GM12864 (cell line): ENCODE measurements around the gene WDR91.
"Not testable (repeated sequence)": the region's sequence is repeated elsewhere in the genome, so short reads cannot be mapped to it uniquely, and the experiment has no call there.

Experiments used
- DNase-seq: peaks from one replicate; pipeline ENCODE4 v3.0.0-alpha.2; 2011; ENCODE audit warnings: low read depth
- H3K4me3 ChIP-seq: 2 replicates; pipeline ENCODE4 v1.5.1; 2011; ENCODE audit warnings: mild to moderate bottlenecking, low read depth, low read length, control low read depth
- CTCF ChIP-seq: IDR thresholded peaks from 2 replicates; pipeline ENCODE4 v1.5.1; 2011; ENCODE audit warnings: low read depth, mild to moderate bottlenecking, moderate library complexity, low read length, control low read depth, inconsistent platforms; ENCODE audit errors: missing control alignments

Gene WDR91

GRCh38 chr7:135179321-135179925, 31.9 kb downstream of the WDR91 start:
- no peak for DNase-seq
- TF ChIP-seq CTCF = no peak
- H3K4me3 ChIP-seq = no peak overlapping the region

DNA sequence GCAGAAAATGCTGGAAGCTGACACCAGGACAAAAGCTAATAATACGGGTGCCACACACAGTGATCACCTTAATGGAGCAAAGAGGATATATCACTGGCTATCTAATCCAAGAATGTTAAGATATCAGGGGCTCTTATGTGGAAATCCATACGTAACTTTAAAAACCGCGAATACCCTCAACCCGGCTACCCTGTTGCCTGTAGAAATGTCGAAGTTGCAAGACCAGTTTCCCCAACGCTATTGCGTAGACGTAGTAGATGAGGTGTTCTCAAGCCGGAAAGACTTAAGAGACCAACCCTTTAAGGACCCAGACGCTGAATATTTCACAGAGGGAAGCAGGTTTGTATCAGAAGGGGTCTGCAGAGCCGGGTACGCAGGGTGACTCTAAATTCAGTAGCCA, 33.0 kb downstream of the WDR91 start:
- TF ChIP-seq CTCF = no peak
- H3K4me3 ChIP-seq = no peak overlapping the region
- no peak for DNase-seq

DNA sequence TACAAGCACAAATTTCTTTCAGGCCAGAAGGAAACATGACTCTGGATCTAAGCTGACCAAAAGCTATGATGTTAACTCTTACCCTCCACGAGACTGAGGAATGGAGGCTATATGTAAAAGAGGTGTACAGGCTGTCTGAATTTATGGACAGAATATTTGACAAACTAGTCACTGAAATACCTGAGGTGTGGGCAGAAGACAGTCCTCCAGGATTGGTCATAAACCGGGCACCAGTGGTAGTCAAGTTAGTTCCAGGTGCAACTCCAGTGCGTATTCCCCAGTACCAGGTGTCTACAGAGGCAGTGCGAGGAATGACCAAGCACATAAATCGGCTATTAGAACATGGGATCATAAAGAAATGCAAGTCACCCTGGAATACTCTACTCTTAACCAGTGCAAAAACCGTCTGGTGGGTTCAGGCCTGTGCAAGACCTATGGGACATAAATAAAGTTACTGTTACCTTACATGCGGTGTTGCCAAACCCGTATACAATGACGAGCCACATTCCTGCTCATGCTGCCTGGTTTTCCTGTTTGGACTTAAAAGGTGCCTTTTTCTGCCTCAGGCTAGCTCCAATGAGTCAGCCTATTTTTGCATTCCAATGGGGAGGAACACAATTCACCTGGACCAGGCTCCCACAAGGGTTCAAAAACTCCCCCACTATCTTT, 34.2 kb downstream of the WDR91 start:
- no peak for TF ChIP-seq CTCF

DNA sequence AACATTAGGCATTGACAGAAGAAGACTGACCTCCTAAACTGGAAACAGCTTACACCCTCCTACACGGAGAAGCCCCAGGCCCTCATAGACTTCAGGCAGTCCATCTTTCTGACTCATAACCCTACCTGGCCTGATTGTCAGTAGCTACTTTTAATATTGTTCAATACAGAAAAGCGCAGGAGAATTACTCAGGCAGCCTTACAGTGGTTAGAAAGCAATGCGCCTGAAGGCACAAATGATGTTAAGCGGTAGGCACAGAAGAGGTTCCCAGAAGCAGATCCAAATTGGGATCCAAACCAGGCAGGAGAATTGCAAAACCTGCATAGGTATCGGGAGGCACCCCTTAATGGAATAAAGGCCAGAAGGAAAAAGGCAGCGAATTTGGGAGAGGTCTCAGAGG, 35.4 kb downstream of the WDR91 start:
- no peak for DNase-seq
- no peak overlapping the region for H3K4me3 ChIP-seq
- TF ChIP-seq CTCF = no peak

More for the DNA sequence above, 34.2 kb downstream of the WDR91 start:
- DNase-seq = no peak
- H3K4me3 ChIP-seq = no peak overlapping the region

DNA sequence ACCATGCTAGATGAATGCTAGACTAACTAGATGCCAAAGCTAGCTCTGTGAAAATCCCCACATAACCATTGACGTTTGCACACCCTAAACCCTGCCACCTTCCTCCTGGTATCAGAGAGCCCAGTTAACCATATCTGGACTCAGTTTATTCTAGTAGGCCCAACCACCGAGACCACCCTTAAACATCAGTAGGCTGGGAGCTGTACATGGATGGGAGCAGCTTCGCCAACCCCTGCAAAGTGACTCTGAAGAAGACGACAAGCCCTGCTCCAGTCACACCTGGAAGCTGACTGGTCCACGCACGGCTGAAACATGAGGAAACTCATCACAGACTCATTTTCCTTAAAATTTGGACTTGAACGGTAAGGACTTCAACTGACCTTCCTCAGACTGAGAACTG, 36.4 kb downstream of the WDR91 start:
- no peak for TF ChIP-seq CTCF
- H3K4me3 ChIP-seq = no peak overlapping the region
- no peak for DNase-seq

GRCh38 chr7:135173916-135174315, 37.4 kb downstream of the WDR91 start:
- H3K4me3 ChIP-seq = peak overlapping the region; percentile 13; the same call in 1 of the 2 replicates
- not testable (repeated sequence) for DNase-seq

- not testable (repeated sequence) for DNase-seq
- H3K4me3 ChIP-seq = peak overlapping the region; percentile 54
Measured at GRCh38 chr7:135171581-135172291, 39.6 kb downstream of the WDR91 start.

- peak overlapping the region; percentile 98 for H3K4me3 ChIP-seq
- DNase-seq = not testable (repeated sequence)
Measured at GRCh38 chr7:135170998-135171481, 40.3 kb downstream of the WDR91 start.
